ENCODE results near the gene DCAF17. TPM values are rescaled to one million over a fixed set of nuclear protein-coding genes. Genes with fewer than 3 reads are reported as not detected.
"Not testable (repeated sequence)": the region's sequence is repeated elsewhere in the genome, so short reads cannot be mapped to it uniquely, and the experiment has no call there.

DCAF17 gene
- total and polyA plus RNA-seq, 2 of the 13 experiments (the other 11 are each of a cell fraction or from before 2014, with no cell fraction given): 13.7 to 30.0 TPM

DNA sequence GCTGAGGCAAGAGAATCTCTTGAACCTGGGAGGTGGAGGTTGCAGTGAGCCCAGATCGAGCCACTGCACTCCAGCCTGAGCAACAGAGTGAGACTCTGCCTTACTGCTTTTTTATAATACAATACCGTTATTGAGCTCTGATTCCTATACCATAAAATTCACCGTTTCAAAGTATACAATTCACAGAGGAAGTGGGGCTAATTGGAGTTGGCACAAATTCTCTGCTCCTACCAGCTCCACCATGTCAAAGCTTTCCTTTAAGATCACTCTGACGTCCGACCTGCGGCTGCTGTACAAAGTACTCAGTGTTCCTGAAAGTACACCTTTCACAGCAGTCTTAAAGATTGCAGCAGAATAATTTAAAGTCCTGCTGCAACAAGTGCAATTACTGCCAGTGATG is 58.6 kb downstream of the DCAF17 start:
- H4K20me1 ChIP-seq (ENCODE audit: insufficient read depth, low read length): no peaks in the 10 kb centered on the region
- no peak overlapping the region for H3K9ac ChIP-seq (ENCODE audit: insufficient read depth, low read depth, low read length)
- in situ Hi-C loops (cut with HindIII; ENCODE audit: extremely low pct_ligation_motif_present, low pct_unique_long_range_greater_than_20kb): no loop called here
- H3K27ac ChIP-seq (ENCODE audit: extremely low read length, insufficient read depth, low read length): no peak overlapping the region
- H2AFZ ChIP-seq (ENCODE audit: low read length): no peak overlapping the region
- intact Hi-C loops (cut with micrococcal nuclease; ENCODE audit: unreplicated experiment): no loop called here
- ATAC-seq: no peak
- TF ChIP-seq ARHGAP35 (CRISPR knock-in tag; IDR thresholded peaks at IDR 0.05; ENCODE audit: borderline replicate concordance) (no peak), SETDB1 (CRISPR knock-in tag; IDR thresholded peaks at IDR 0.05; ENCODE audit: borderline replicate concordance) (no peak)
- no peak overlapping the region for H3K4me3 ChIP-seq (replicated peaks in 1 of 3; ENCODE audit: insufficient read depth in 1 of 3, low read depth in 2 of 3, low read length in 3 of 3)
- H3K27me3 ChIP-seq (ENCODE audit: control insufficient read depth in 1 of 2, insufficient read depth in 2 of 2, low read length in 2 of 2): no peaks in the 10 kb centered on the region
- no peaks in the 10 kb centered on the region for H3K4me1 ChIP-seq (ENCODE audit: insufficient read depth, low read length)
- H3K4me2 ChIP-seq (ENCODE audit: low read depth, low read length): no peak overlapping the region
- BruUV-seq (replicated peaks): no TSS peak
- no peak for FAIRE-seq
- peaks cover 12% of the 10 kb centered on the region; the same call in 1 of the 2 replicates for H3K9me3 ChIP-seq (ENCODE audit: low read length)
- H3K36me3 ChIP-seq (replicated peaks in 1 of 2; ENCODE audit: control insufficient read depth in 1 of 2, insufficient read depth in 2 of 2, low read length in 2 of 2): no peaks in the 10 kb centered on the region
- WGBS (ENCODE audit: low lambda C conversion rate): 70% methylated on average over 6 of the region's 6 CpGs
- ChIA-PET POLR2A (no interaction called here), CTCF (ENCODE audit: low intra/inter-chr PET ratio, low total read pairs) (no interaction called here)
- no peaks in the 10 kb centered on the region for H3K79me2 ChIP-seq (ENCODE audit: insufficient read depth, low read length)
- DNase-seq (ENCODE audit: low spot score): no peak

DNA sequence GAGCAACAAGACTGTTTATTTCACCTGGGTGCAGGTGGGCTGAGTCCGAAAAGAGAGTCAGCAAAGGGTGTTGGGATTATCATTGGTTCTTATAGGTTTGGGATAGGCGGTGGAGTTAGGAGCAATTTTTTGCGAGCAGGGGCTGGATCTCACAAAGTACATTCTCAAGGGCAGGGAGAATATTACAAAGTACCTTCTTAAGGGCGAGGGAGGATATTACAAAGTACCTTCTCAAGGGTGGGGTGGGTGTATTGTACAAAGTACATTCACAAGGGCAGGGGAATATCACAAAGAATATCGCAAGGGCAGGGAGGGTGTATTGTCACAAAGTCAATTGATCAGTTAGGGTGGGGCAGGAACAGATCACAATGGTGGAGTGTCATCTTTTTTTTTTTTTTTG is 63.6 kb downstream of the DCAF17 start:
- H3K36me3 ChIP-seq (replicated peaks in 1 of 2; ENCODE audit: control insufficient read depth in 1 of 2, insufficient read depth in 2 of 2, low read length in 2 of 2); BruUV-seq (replicated peaks); DNase-seq (ENCODE audit: low spot score); H3K9ac ChIP-seq (ENCODE audit: insufficient read depth, low read depth, low read length); H3K27ac ChIP-seq (ENCODE audit: extremely low read length, insufficient read depth, low read length); CTCF ChIA-PET (ENCODE audit: low intra/inter-chr PET ratio, low total read pairs); H3K27me3 ChIP-seq (ENCODE audit: control insufficient read depth in 1 of 2, insufficient read depth in 2 of 2, low read length in 2 of 2); H4K20me1 ChIP-seq (ENCODE audit: insufficient read depth, low read length); in situ Hi-C loops (cut with HindIII; ENCODE audit: extremely low pct_ligation_motif_present, low pct_unique_long_range_greater_than_20kb); intact Hi-C loops (cut with micrococcal nuclease; ENCODE audit: unreplicated experiment); H2AFZ ChIP-seq (ENCODE audit: low read length); H3K9me3 ChIP-seq (ENCODE audit: low read length); ATAC-seq; H3K4me3 ChIP-seq (replicated peaks in 1 of 3; ENCODE audit: insufficient read depth in 1 of 3, low read depth in 2 of 3, low read length in 3 of 3); POLR2A ChIA-PET; FAIRE-seq; H3K4me1 ChIP-seq (ENCODE audit: insufficient read depth, low read length); H3K4me2 ChIP-seq (ENCODE audit: low read depth, low read length); H3K79me2 ChIP-seq (ENCODE audit: insufficient read depth, low read length): not testable (repeated sequence)
- WGBS (ENCODE audit: low lambda C conversion rate): 73% methylated on average over 5 of the region's 5 CpGs

DNA sequence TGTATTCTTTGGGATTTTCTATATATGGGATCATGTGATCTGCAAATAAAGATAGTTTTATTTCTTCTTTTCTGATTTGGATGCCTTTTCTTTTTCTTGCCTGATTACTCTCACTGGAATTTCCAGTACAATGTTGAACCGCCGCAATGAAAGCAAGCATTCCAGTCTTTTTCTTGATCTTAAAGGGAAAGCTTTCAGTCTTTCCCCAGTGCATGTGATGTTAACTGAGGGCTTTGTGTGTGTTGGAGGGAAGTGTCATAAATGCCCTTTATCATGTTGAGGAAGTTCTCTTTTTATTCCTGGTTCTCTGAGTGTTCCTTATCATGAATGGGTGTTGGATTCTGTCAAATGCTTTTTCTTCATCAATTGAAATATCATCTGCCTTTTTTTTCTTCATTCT is 71.3 kb downstream of the DCAF17 start:
- Histone ChIP-seq H3K9ac (ENCODE audit: insufficient read depth, low read depth, low read length) (no peak overlapping the region), H3K9me3 (ENCODE audit: low read length) (no peaks in the 10 kb centered on the region), H3K27me3 (ENCODE audit: control insufficient read depth in 1 of 2, insufficient read depth in 2 of 2, low read length in 2 of 2) (no peaks in the 10 kb centered on the region; a peak in 1 of 5 replicates), H3K4me3 (replicated peaks in 1 of 3; ENCODE audit: insufficient read depth in 1 of 3, low read depth in 2 of 3, low read length in 3 of 3) (no peak overlapping the region), H2AFZ (ENCODE audit: low read length) (no peak overlapping the region), H3K36me3 (replicated peaks in 1 of 2; ENCODE audit: control insufficient read depth in 1 of 2, insufficient read depth in 2 of 2, low read length in 2 of 2) (no peaks in the 10 kb centered on the region), H3K79me2 (ENCODE audit: insufficient read depth, low read length) (no peaks in the 10 kb centered on the region), H3K4me1 (ENCODE audit: insufficient read depth, low read length) (no peaks in the 10 kb centered on the region), H4K20me1 (ENCODE audit: insufficient read depth, low read length) (no peaks in the 10 kb centered on the region), H3K4me2 (ENCODE audit: low read depth, low read length) (no peak overlapping the region), H3K27ac (ENCODE audit: extremely low read length, insufficient read depth, low read length) (no peak overlapping the region)
- POLR2A ChIA-PET: no interaction called here
- BruUV-seq (replicated peaks): no TSS peak
- WGBS (ENCODE audit: low lambda C conversion rate): 2% methylated on average over 2 of the region's 2 CpGs
- FAIRE-seq (no peak), ATAC-seq (no peak), DNase-seq (ENCODE audit: low spot score) (no peak)
- intact Hi-C loops (cut with micrococcal nuclease; ENCODE audit: unreplicated experiment) (no loop called here), in situ Hi-C loops (cut with HindIII; ENCODE audit: extremely low pct_ligation_motif_present, low pct_unique_long_range_greater_than_20kb) (no loop called here)
- CTCF ChIA-PET (ENCODE audit: low intra/inter-chr PET ratio, low total read pairs): no interaction called here
- TF ChIP-seq, protein P1, sequence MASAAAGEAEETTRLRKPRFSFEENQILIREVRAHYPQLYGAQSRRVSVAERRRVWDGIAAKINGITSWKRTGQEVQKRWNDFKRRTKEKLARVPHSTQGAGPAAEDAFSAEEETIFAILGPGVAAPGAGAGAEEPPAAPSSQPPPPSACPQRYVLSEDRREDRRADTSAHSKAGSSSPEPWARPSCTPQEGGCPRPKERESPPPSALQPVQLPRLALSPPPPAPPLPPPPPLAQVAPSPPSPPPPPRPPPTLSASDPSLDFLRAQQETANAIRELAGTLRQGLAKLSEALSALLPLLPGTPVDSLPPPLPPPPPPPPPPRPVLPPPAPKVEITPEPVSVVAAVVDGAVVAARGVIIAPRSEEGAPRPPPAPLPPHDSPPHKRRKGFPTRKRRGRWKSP (CRISPR knock-in tag; IDR thresholded peaks at IDR 0.05): no peak
